Central memory CD8-positive, alpha-beta T cell (primary cell): ENCODE data around the gene KCTD8.

Source experiments
- ATAC-seq: fragments of 150-1000 bp; cut with Tn5 transposase; replicated peaks from 2 replicates; pipeline ENCODE4 v1.10.0; 2022; ENCODE audit warnings: mild to moderate bottlenecking, moderate FRiP score, moderate number of reproducible peaks; ENCODE audit not compliant: poor library complexity, severe bottlenecking; ENCODE audit errors: extremely low read depth
- DNase-seq, 2 donors: peaks; one replicate each; pipeline ENCODE4 v3.0.0; 2021; ENCODE audit warnings: low spot score in 2 of 2
- H3K27ac Mint-ChIP-seq: one replicate; pipeline ENCODE4 v1.8.0; 2022; ENCODE audit warnings: low read depth, mild to moderate bottlenecking, moderate library complexity, mixed read lengths
- H3K27me3 Mint-ChIP-seq: one replicate; pipeline ENCODE4 v1.8.0; 2022; ENCODE audit warnings: mixed read lengths
- H3K36me3 Mint-ChIP-seq: one replicate; pipeline ENCODE4 v1.8.0; 2022; ENCODE audit warnings: mild to moderate bottlenecking, moderate library complexity, mixed read lengths; ENCODE audit not compliant: insufficient read depth
- H3K4me1 Mint-ChIP-seq: one replicate; pipeline ENCODE4 v1.8.0; 2022; ENCODE audit warnings: mixed read lengths
- H3K4me3 Mint-ChIP-seq: one replicate; pipeline ENCODE4 v1.8.0; 2022; ENCODE audit warnings: mild to moderate bottlenecking, moderate library complexity, mixed read lengths
- H3K9me3 Mint-ChIP-seq: one replicate; pipeline ENCODE4 v1.8.0; 2022; ENCODE audit warnings: mixed read lengths

Gene KCTD8

GRCh38 chr4:44279469-44279868 is 169.1 kb downstream of the KCTD8 start:
- H3K36me3 Mint-ChIP-seq, result no peaks in the 10 kb centered on the region
- H3K27ac Mint-ChIP-seq, result no peak overlapping the region
- no peak overlapping the region for H3K4me3 Mint-ChIP-seq
- H3K27me3 Mint-ChIP-seq, result no peaks in the 10 kb centered on the region
- H3K9me3 Mint-ChIP-seq, result peaks cover 29% of the 10 kb centered on the region
- no peaks in the 10 kb centered on the region for H3K4me1 Mint-ChIP-seq
- no peak for ATAC-seq
- DNase-seq, result no peak

GRCh38 chr4:44279066-44279465 is 169.5 kb downstream of the KCTD8 start:
- Mint-ChIP-seq H3K27ac (no peak overlapping the region), H3K27me3 (no peaks in the 10 kb centered on the region), H3K4me1 (no peaks in the 10 kb centered on the region), H3K9me3 (peaks cover 29% of the 10 kb centered on the region), H3K4me3 (no peak overlapping the region), H3K36me3 (peaks cover 1% of the 10 kb centered on the region)
- DNase-seq (no peak), ATAC-seq (no peak)

GRCh38 chr4:44257461-44257860 is 191.1 kb downstream of the KCTD8 start:
- H3K27me3 Mint-ChIP-seq, result no peaks in the 10 kb centered on the region
- H3K36me3 Mint-ChIP-seq, result no peaks in the 10 kb centered on the region
- H3K9me3 Mint-ChIP-seq, result peaks cover 12% of the 10 kb centered on the region
- no peak overlapping the region for H3K4me3 Mint-ChIP-seq
- H3K4me1 Mint-ChIP-seq, result no peaks in the 10 kb centered on the region
- DNase-seq, result no peak
- ATAC-seq, result no peak
- H3K27ac Mint-ChIP-seq, result no peak overlapping the region

- H3K4me3 Mint-ChIP-seq, result no peak overlapping the region
Measured at GRCh38 chr4:44256414-44256813, 192.2 kb downstream of the KCTD8 start.

GRCh38 chr4:44237643-44238042 is 211.0 kb downstream of the KCTD8 start:
- no peak for ATAC-seq
- Mint-ChIP-seq H3K4me1 (no peaks in the 10 kb centered on the region), H3K27me3 (no peaks in the 10 kb centered on the region), H3K36me3 (no peaks in the 10 kb centered on the region), H3K27ac (no peak overlapping the region), H3K9me3 (peaks cover 25% of the 10 kb centered on the region), H3K4me3 (no peak overlapping the region)
- no peak for DNase-seq

More at GRCh38 chr4:44256414-44256813, 192.2 kb downstream of the KCTD8 start:
- DNase-seq (no peak), ATAC-seq (no peak)
- peaks cover 12% of the 10 kb centered on the region for H3K9me3 Mint-ChIP-seq
- H3K4me1 Mint-ChIP-seq, result no peaks in the 10 kb centered on the region
- no peak overlapping the region for H3K27ac Mint-ChIP-seq
- H3K27me3 Mint-ChIP-seq, result no peaks in the 10 kb centered on the region
- no peaks in the 10 kb centered on the region for H3K36me3 Mint-ChIP-seq

GRCh38 chr4:44235897-44236296 is 212.7 kb downstream of the KCTD8 start:
- Mint-ChIP-seq H3K27me3 (no peaks in the 10 kb centered on the region), H3K4me1 (no peaks in the 10 kb centered on the region), H3K27ac (no peak overlapping the region), H3K36me3 (no peaks in the 10 kb centered on the region), H3K4me3 (no peak overlapping the region), H3K9me3 (peaks cover 31% of the 10 kb centered on the region)
- DNase-seq, result no peak
- ATAC-seq, result no peak

GRCh38 chr4:44232262-44232661 is 216.3 kb downstream of the KCTD8 start:
- H3K27ac Mint-ChIP-seq, result no peak overlapping the region
- peaks cover 37% of the 10 kb centered on the region for H3K9me3 Mint-ChIP-seq
- H3K36me3 Mint-ChIP-seq, result no peaks in the 10 kb centered on the region
- H3K4me3 Mint-ChIP-seq, result no peak overlapping the region
- H3K4me1 Mint-ChIP-seq, result no peaks in the 10 kb centered on the region
- ATAC-seq (no peak), DNase-seq (no peak)
- no peaks in the 10 kb centered on the region for H3K27me3 Mint-ChIP-seq

- H3K27me3 Mint-ChIP-seq, result no peaks in the 10 kb centered on the region
- ATAC-seq (no peak), DNase-seq (no peak)
- H3K4me3 Mint-ChIP-seq, result no peak overlapping the region
- no peaks in the 10 kb centered on the region for H3K4me1 Mint-ChIP-seq
- H3K36me3 Mint-ChIP-seq, result no peaks in the 10 kb centered on the region
- no peak overlapping the region for H3K27ac Mint-ChIP-seq
- H3K9me3 Mint-ChIP-seq, result peaks cover 29% of the 10 kb centered on the region
Measured at GRCh38 chr4:44231006-44231405, 217.6 kb downstream of the KCTD8 start.

- no peaks in the 10 kb centered on the region for H3K27me3 Mint-ChIP-seq
- H3K36me3 Mint-ChIP-seq, result no peaks in the 10 kb centered on the region
- H3K27ac Mint-ChIP-seq, result no peak overlapping the region
- peaks cover 24% of the 10 kb centered on the region for H3K9me3 Mint-ChIP-seq
- ATAC-seq (no peak), DNase-seq (no peak)
- no peak overlapping the region for H3K4me3 Mint-ChIP-seq
- H3K4me1 Mint-ChIP-seq, result no peaks in the 10 kb centered on the region
Measured at GRCh38 chr4:44228326-44228725, 220.3 kb downstream of the KCTD8 start.

GRCh38 chr4:44221407-44221806 is 227.2 kb downstream of the KCTD8 start:
- Mint-ChIP-seq H3K9me3 (peaks cover 11% of the 10 kb centered on the region), H3K4me1 (no peaks in the 10 kb centered on the region), H3K27ac (no peak overlapping the region), H3K27me3 (no peaks in the 10 kb centered on the region), H3K36me3 (no peaks in the 10 kb centered on the region), H3K4me3 (no peak overlapping the region)
- ATAC-seq, result no peak
- DNase-seq, result no peak

GRCh38 chr4:44210750-44211149 is 237.9 kb downstream of the KCTD8 start:
- Mint-ChIP-seq H3K9me3 (peaks cover 12% of the 10 kb centered on the region), H3K4me1 (no peaks in the 10 kb centered on the region), H3K36me3 (no peaks in the 10 kb centered on the region), H3K4me3 (no peak overlapping the region), H3K27me3 (no peaks in the 10 kb centered on the region), H3K27ac (no peak overlapping the region)
- no peak for DNase-seq
- no peak for ATAC-seq

- DNase-seq, result no peak
- H3K27me3 Mint-ChIP-seq, result no peaks in the 10 kb centered on the region
- ATAC-seq, result no peak
- peaks cover 13% of the 10 kb centered on the region for H3K9me3 Mint-ChIP-seq
- H3K36me3 Mint-ChIP-seq, result peaks cover 1% of the 10 kb centered on the region
- H3K4me1 Mint-ChIP-seq, result no peaks in the 10 kb centered on the region
- H3K27ac Mint-ChIP-seq, result no peak overlapping the region
- no peak overlapping the region for H3K4me3 Mint-ChIP-seq
Measured at GRCh38 chr4:44196796-44197195, 251.8 kb downstream of the KCTD8 start.

- DNase-seq, result no peak
- Mint-ChIP-seq H3K27ac (no peak overlapping the region), H3K9me3 (peaks cover 19% of the 10 kb centered on the region), H3K36me3 (no peaks in the 10 kb centered on the region), H3K4me1 (no peaks in the 10 kb centered on the region), H3K4me3 (no peak overlapping the region), H3K27me3 (no peaks in the 10 kb centered on the region)
- no peak for ATAC-seq
Measured at GRCh38 chr4:44194365-44194764, 254.2 kb downstream of the KCTD8 start.

- no peaks in the 10 kb centered on the region for H3K27me3 Mint-ChIP-seq
- ATAC-seq (no peak), DNase-seq (no peak)
- no peaks in the 10 kb centered on the region for H3K4me1 Mint-ChIP-seq
- H3K9me3 Mint-ChIP-seq, result peaks cover 20% of the 10 kb centered on the region
- H3K27ac Mint-ChIP-seq, result no peak overlapping the region
- H3K4me3 Mint-ChIP-seq, result no peak overlapping the region
- H3K36me3 Mint-ChIP-seq, result no peaks in the 10 kb centered on the region
Measured at GRCh38 chr4:44186850-44187246, 261.8 kb downstream of the KCTD8 start.
